GM18517 (cell line): Measurements from ENCODE around the gene LPAR6.

ENCODE experiments used
- ATAC-seq: cut with Tn5 transposase; IDR thresholded peaks from one replicate; pipeline ENCODE4 v1.9.1; 2021; ENCODE audit warnings: mild to moderate bottlenecking, moderate library complexity; ENCODE audit not compliant: unreplicated experiment

Gene LPAR6

GRCh38 chr13:48377857-48378256, 35.1 kb downstream of the LPAR6 start:
- no peak for ATAC-seq

GRCh38 chr13:48370815-48371214, 42.1 kb downstream of the LPAR6 start:
- ATAC-seq = no peak

GRCh38 chr13:48369988-48370387, 42.9 kb downstream of the LPAR6 start:
- no peak for ATAC-seq
